NCI-H1092 treated with DMSO at 0.1 percent for 48 hours (cell line): ENCODE data around the gene TNKS1BP1.
A peak's percentile ranks its signal among the peaks of the same experiment; 100 is the strongest.

Experiments used
- DNase-seq: peaks from one replicate; lab custom pipeline; 2025; lab: John Stamatoyannopoulos, UW

The TNKS1BP1 gene

GRCh38 chr11:57332694-57333440, 8.1 kb upstream of the TNKS1BP1 start:
- DNase-seq, result no peak

- DNase-seq, result no peak
These were observed 7.0 kb upstream of the TNKS1BP1 start for GRCh38 chr11:57331720-57332119.

GRCh38 chr11:57330029-57330428, 5.3 kb upstream of the TNKS1BP1 start:
- no peak for DNase-seq

GRCh38 chr11:57327721-57328120, 3.0 kb upstream of the TNKS1BP1 start:
- DNase-seq, result no peak

GRCh38 chr11:57325735-57326048, 940 bp upstream of the TNKS1BP1 start:
- no peak for DNase-seq

GRCh38 chr11:57324154-57324885, 432 bp downstream of the TNKS1BP1 start:
- peak; percentile 72 for DNase-seq

GRCh38 chr11:57323855-57324153, 948 bp downstream of the TNKS1BP1 start:
- no peak for DNase-seq

GRCh38 chr11:57323167-57323854, 1.4 kb downstream of the TNKS1BP1 start:
- DNase-seq, result no peak

- DNase-seq, result no peak
These were observed 2.2 kb downstream of the TNKS1BP1 start for GRCh38 chr11:57322256-57323166.

- no peak for DNase-seq
These were observed 3.1 kb downstream of the TNKS1BP1 start for GRCh38 chr11:57321388-57322255.

GRCh38 chr11:57320719-57321387, 3.9 kb downstream of the TNKS1BP1 start:
- no peak for DNase-seq

- DNase-seq, result no peak
These were observed 4.6 kb downstream of the TNKS1BP1 start for GRCh38 chr11:57320067-57320718.

- DNase-seq, result no peak
These were observed 6.6 kb downstream of the TNKS1BP1 start for GRCh38 chr11:57318178-57318577.

GRCh38 chr11:57316017-57316416, 8.7 kb downstream of the TNKS1BP1 start:
- DNase-seq, result no peak

GRCh38 chr11:57315491-57315890, 9.3 kb downstream of the TNKS1BP1 start:
- DNase-seq, result peak; percentile 33

GRCh38 chr11:57314221-57314973, 10.4 kb downstream of the TNKS1BP1 start:
- DNase-seq, result no peak

GRCh38 chr11:57313788-57314135, 11.0 kb downstream of the TNKS1BP1 start:
- no peak for DNase-seq

- DNase-seq, result no peak
These were observed 11.5 kb downstream of the TNKS1BP1 start for GRCh38 chr11:57313071-57313787.

GRCh38 chr11:57312511-57313021, 12.2 kb downstream of the TNKS1BP1 start:
- DNase-seq, result no peak
